ENCODE data around the gene PPIL6.

Gene PPIL6

DNA sequence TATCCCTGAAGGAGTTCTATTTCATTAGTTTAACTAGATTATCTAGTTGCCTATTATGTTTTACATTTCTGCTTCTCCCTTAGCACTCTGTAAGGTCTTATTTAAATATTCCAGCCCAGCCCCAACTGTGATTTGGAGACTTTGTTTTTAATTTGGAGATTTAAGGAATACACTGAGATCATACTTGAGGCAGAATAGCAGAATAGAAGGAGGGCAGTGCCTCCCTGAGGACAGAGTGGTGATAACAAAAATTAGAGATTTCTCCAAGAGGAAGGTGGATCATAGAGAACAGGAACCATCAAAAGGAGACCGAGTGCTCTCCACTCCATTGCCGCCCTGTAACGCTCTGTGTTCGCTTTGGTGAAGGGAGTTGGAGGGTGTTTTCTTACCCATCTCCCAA is 43.4 kb downstream of the PPIL6 start:
- Histone ChIP-seq H3K27me3 (replicated peaks; ENCODE audit: control insufficient read depth, insufficient read depth, low read length) (no peaks in the 10 kb centered on the region), H3K4me3 (replicated peaks; ENCODE audit: low read depth, low read length) (no peak overlapping the region), H3K36me3 (ENCODE audit: control insufficient read depth, insufficient read depth, low read length) (no peaks in the 10 kb centered on the region)
- DNase-seq (ENCODE audit: extremely low read depth, insufficient read length) = no peak
- TF ChIP-seq, protein P1, sequence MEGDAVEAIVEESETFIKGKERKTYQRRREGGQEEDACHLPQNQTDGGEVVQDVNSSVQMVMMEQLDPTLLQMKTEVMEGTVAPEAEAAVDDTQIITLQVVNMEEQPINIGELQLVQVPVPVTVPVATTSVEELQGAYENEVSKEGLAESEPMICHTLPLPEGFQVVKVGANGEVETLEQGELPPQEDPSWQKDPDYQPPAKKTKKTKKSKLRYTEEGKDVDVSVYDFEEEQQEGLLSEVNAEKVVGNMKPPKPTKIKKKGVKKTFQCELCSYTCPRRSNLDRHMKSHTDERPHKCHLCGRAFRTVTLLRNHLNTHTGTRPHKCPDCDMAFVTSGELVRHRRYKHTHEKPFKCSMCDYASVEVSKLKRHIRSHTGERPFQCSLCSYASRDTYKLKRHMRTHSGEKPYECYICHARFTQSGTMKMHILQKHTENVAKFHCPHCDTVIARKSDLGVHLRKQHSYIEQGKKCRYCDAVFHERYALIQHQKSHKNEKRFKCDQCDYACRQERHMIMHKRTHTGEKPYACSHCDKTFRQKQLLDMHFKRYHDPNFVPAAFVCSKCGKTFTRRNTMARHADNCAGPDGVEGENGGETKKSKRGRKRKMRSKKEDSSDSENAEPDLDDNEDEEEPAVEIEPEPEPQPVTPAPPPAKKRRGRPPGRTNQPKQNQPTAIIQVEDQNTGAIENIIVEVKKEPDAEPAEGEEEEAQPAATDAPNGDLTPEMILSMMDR (IDR thresholded peaks at IDR 0.05; ENCODE audit: insufficient read depth, low read length, poor library complexity, severe bottlenecking) = peak; percentile 9

DNA sequence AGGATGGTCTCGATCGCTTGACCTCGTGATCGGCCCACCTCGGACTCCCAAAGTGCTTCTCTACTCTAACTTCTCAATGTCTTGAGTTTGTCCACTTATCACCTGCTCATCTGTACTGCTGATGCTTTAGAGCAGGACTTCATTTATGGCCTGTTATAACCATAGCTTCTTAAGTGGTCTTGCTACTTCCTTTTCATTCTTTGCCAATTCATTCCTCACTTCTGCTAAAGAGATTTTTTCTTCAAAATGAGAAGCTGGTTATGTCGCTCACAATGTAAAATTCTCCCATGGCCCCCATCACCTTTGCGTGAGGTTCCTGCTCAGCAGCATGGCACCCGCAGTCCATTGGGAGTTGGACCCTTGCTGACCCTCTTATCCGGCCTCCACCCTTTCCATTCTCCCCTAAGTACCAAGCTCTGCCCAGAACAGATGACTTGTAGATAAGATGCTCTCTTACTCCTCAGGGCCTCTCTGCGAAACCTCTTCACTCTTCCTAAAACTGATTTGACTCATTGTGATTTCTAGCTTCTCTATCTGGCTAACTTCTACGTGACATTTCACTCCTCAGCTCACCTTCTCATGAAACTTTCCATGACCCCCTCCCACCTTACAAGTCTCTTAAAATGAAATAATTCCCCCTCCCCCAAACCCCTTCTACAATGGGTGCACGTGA is 44.2 kb downstream of the PPIL6 start:
- TF ChIP-seq, protein P1 (IDR thresholded peaks at IDR 0.05; ENCODE audit: insufficient read depth, low read length, poor library complexity, severe bottlenecking) = no peak
- no peaks in the 10 kb centered on the region for H3K36me3 ChIP-seq (ENCODE audit: control insufficient read depth, insufficient read depth, low read length)
- DNase-seq (ENCODE audit: extremely low read depth, insufficient read length) = no peak
- no peak overlapping the region for H3K4me3 ChIP-seq (replicated peaks; ENCODE audit: low read depth, low read length)
- no peaks in the 10 kb centered on the region for H3K27me3 ChIP-seq (replicated peaks; ENCODE audit: control insufficient read depth, insufficient read depth, low read length)

DNA sequence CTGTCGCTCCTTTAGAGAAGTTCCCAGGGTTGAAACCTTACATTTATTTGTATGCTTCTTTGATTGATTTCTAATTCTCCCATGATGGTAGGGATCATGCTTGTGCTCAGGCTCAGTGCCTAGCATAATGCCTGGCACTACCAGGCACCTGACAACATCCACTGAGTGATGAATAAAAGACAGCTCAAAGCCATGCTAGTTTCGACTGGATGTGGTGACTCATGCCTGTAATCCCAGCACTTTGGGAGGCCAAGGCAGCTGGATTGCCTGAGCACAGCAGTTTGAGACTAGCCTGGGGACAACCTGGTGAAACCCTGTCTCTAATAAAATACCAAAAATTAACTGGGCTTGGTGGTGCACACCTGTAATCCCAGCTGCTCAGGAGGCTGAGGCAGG is 46.5 kb downstream of the PPIL6 start:
- TF ChIP-seq, protein P1 (IDR thresholded peaks at IDR 0.05; ENCODE audit: insufficient read depth, low read length, poor library complexity, severe bottlenecking) = no peak
- Histone ChIP-seq H3K36me3 (ENCODE audit: control insufficient read depth, insufficient read depth, low read length) (no peaks in the 10 kb centered on the region), H3K27me3 (replicated peaks; ENCODE audit: control insufficient read depth, insufficient read depth, low read length) (no peaks in the 10 kb centered on the region), H3K4me3 (replicated peaks; ENCODE audit: low read depth, low read length) (no peak overlapping the region)
- no peak for DNase-seq (ENCODE audit: extremely low read depth, insufficient read length)

DNA sequence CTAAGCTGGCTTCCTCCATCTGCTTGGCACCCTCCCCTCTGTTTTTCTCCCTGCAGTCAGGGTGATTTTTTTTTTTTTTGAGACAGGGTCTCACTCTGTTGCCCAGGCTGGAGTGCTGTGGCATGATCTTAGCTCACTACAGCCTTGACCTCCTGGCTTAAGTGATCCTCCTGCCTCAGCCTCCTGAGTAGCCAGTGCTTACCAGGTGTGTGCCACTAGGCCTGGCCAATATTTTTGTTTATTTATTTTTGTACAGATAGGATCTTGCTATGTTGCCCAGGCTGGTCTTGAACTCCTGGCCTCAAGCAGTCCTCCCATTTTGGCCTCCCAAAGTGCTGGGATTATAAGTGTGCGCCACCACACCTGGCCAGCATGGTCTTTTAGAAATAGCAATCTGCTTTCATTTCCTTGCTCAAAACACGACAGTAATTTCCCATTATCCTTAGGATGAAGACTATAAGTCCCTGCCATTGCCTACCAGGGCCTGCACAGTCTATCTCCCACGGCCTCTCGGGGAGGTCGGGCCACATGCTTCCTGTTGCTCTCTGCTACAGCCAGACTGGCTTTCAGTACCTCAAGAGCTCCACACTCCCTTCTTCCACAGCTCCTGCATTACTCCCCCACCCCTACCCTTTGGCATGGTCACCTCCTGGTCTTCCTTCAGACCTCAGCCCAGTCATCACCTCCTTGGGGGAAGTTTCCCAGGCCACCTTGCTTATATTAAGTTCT is 47.1 kb downstream of the PPIL6 start:
- Histone ChIP-seq H3K27me3 (replicated peaks; ENCODE audit: control insufficient read depth, insufficient read depth, low read length) (no peaks in the 10 kb centered on the region), H3K36me3 (ENCODE audit: control insufficient read depth, insufficient read depth, low read length) (no peaks in the 10 kb centered on the region), H3K4me3 (replicated peaks; ENCODE audit: low read depth, low read length) (no peak overlapping the region)
- DNase-seq (ENCODE audit: extremely low read depth, insufficient read length) = no peak
- TF ChIP-seq, protein P1 (IDR thresholded peaks at IDR 0.05; ENCODE audit: insufficient read depth, low read length, poor library complexity, severe bottlenecking) = no peak

DNA sequence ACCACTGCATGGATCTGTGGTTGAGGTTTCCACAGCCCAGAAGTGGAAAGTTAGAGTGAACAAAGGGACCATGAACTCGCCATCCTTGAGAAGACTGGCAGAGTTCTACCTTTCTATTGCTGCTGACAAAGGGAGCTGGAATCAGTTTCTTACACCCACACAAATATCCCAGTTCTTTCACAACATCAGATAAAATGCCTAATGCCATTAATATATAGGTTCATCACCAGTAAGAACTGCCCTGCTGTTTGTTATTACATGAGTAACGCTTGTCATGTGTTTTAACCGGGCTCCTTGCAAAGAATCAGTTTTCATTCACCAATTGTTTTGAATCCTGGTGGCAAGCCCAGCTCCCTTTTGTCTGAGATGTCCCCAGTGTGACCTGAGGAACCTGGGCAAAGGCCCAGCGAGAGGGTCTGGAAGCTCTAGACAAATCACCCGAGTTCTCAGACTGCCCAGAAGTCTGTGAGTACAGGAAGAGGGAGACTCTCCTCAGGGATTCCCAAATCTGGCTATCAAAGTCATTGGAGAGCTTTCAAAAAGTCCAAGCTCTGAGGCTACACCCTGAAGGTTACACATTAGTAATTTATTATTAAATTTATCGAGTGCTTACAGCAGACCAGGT is 50.7 kb downstream of the PPIL6 start:
- no peak overlapping the region for H3K4me3 ChIP-seq (replicated peaks; ENCODE audit: low read depth, low read length)
- no peaks in the 10 kb centered on the region for H3K27me3 ChIP-seq (replicated peaks; ENCODE audit: control insufficient read depth, insufficient read depth, low read length)
- H3K36me3 ChIP-seq (ENCODE audit: control insufficient read depth, insufficient read depth, low read length) = no peaks in the 10 kb centered on the region
- TF ChIP-seq, protein P1 (IDR thresholded peaks at IDR 0.05; ENCODE audit: insufficient read depth, low read length, poor library complexity, severe bottlenecking) = no peak
- DNase-seq (ENCODE audit: extremely low read depth, insufficient read length) = no peak

Measured in GM06990 (cell line).